GM19463 (cell line): ENCODE results near the gene AKAP5.

Experiments used
- ATAC-seq: cut with Tn5 transposase; IDR thresholded peaks from one replicate; pipeline ENCODE4 v1.9.1; 2021; ENCODE audit warnings: mild to moderate bottlenecking, moderate library complexity; ENCODE audit not compliant: unreplicated experiment

Gene AKAP5

DNA sequence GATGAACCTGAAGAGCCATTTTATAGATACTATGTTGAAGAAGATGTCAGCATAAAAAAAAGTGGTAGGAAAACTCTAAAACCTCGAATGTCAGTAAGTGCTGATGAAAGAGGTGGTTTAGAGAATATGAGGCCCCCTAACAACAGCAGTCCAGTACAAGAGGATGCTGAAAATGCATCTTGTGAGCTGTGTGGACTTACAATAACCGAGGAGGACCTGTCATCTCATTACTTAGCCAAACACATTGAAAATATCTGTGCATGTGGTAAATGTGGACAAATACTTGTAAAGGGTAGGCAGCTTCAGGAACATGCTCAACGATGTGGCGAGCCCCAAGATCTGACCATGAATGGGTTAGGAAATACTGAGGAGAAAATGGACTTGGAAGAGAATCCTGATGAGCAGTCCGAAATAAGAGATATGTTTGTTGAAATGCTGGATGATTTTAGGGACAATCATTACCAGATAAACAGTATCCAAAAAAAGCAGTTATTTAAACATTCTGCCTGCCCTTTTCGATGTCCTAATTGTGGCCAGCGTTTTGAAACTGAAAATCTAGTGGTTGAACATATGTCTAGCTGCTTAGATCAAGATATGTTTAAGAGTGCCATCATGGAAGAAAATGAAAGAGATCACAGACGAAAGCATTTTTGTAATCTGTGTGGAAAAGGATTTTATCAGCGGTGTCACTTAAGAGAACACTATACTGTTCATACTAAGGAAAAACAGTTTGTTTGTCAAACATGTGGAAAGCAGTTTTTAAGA, 57.5 kb downstream of the AKAP5 start:
- ATAC-seq, result no peak
